Coronary artery (tissue), 2 donors: Measurements from ENCODE around the gene TTLL11.
A peak's percentile ranks its signal among the peaks of the same experiment; 100 is the strongest.

Experiments
- DNase-seq: peaks from one replicate; pipeline ENCODE4 v3.0.0-alpha.2; 2017; ENCODE audit warnings: low spot score
- H3K27ac ChIP-seq, 2 donors: fragments of 200-600 bp; sonication (generic); one replicate each; pipeline ENCODE4 v1.5.1; 2016 to 2019
- H3K4me3 ChIP-seq: fragments of 200-600 bp; sonication (generic); 2 replicates; pipeline ENCODE4 v1.5.1; 2016; ENCODE audit warnings: mild to moderate bottlenecking, moderate library complexity
- CTCF ChIP-seq: fragments of 200-600 bp; sonication (generic); IDR thresholded peaks from one replicate; pipeline ENCODE4 v1.5.1; 2019; ENCODE audit warnings: antibody characterized with exemption

The TTLL11 gene

GRCh38 chr9:121840838-121841760 lies 252.0 kb downstream of the TTLL11 start:
- no peak overlapping the region for H3K27ac ChIP-seq
- H3K4me3 ChIP-seq = no peak overlapping the region
- DNase-seq = peak; percentile 69
- TF ChIP-seq CTCF = no peak

- H3K4me3 ChIP-seq = no peak overlapping the region
- no peak overlapping the region for H3K27ac ChIP-seq
- DNase-seq = peak; percentile 26
- TF ChIP-seq CTCF = no peak
Observed at GRCh38 chr9:121839726-121840500, 253.2 kb downstream of the TTLL11 start.

- Histone ChIP-seq H3K27ac (no peak overlapping the region), H3K4me3 (no peak overlapping the region)
- TF ChIP-seq CTCF = no peak
- peak; percentile 56 for DNase-seq
Observed at GRCh38 chr9:121838746-121839669, 254.1 kb downstream of the TTLL11 start.

GRCh38 chr9:121837113-121837961 lies 255.8 kb downstream of the TTLL11 start:
- peak; percentile 52 for DNase-seq
- no peak overlapping the region for H3K27ac ChIP-seq
- no peak for TF ChIP-seq CTCF
- H3K4me3 ChIP-seq = no peak overlapping the region

- H3K4me3 ChIP-seq = no peak overlapping the region
- peak; percentile 41 for DNase-seq
- no peak for TF ChIP-seq CTCF
- H3K27ac ChIP-seq = no peak overlapping the region
Observed at GRCh38 chr9:121836366-121836885, 256.7 kb downstream of the TTLL11 start.
